ENCODE measurements around the gene CENPT.

DNA sequence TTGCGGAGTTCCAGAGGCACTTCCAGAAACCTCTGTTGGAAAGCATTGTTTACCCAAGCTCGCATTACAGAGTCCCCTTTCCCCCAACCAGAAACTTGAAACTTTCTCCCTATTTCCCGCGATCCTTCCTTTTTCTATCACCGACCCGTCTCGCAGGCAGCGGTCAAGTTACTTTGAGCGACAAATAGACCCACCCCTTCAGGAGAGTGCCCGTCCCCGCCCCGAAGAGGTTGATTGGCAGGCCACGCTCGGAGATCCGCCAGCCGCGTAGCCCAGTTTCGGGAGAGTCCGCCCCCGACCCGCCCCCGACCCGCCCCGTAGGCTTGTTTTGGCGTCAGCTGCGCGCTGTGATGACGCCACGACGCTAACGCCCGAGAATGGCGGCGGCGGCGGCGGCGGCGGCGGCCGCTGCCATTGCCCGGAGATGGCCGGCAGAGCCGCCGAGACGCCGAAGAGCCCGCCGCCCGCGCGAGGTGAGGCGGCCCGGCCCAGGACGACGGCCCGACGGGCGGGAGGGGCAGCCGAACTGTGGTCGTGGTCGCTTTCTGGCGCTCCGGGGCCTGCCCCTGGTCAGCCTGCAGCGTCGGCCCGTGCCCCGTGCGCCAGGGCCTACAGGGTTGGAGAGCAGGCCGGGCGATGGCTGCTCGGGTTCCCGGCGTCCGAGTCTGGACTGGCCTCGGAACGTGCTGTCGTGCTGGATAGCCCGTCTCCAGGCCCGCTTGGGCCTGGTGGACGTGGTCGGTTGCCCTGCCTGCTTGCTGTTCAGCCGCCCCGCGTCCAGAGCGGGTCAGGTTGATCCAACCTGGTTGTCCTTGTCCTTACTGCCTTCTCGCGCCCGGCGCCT lies 45.6 kb upstream of the CENPT start, which contains the start of gene PSKH1:
- TF ChIP-seq, protein P1, sequence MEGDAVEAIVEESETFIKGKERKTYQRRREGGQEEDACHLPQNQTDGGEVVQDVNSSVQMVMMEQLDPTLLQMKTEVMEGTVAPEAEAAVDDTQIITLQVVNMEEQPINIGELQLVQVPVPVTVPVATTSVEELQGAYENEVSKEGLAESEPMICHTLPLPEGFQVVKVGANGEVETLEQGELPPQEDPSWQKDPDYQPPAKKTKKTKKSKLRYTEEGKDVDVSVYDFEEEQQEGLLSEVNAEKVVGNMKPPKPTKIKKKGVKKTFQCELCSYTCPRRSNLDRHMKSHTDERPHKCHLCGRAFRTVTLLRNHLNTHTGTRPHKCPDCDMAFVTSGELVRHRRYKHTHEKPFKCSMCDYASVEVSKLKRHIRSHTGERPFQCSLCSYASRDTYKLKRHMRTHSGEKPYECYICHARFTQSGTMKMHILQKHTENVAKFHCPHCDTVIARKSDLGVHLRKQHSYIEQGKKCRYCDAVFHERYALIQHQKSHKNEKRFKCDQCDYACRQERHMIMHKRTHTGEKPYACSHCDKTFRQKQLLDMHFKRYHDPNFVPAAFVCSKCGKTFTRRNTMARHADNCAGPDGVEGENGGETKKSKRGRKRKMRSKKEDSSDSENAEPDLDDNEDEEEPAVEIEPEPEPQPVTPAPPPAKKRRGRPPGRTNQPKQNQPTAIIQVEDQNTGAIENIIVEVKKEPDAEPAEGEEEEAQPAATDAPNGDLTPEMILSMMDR (IDR thresholded peaks at IDR 0.05; ENCODE audit: insufficient read depth, low read length, poor library complexity, severe bottlenecking) = no peak
- no peak for TF ChIP-seq EZH2phosphoT487 (conservative IDR thresholded peaks at IDR 0.05; ENCODE audit: low read length)
